HAP-1 (cell line): ENCODE measurements around the gene STK24.
"Not testable (repeated sequence)": the region's sequence is repeated elsewhere in the genome, so short reads cannot be mapped to it uniquely, and the experiment has no call there.

Experiments used
- DNase-seq, 2 experiments: peaks; one replicate each; pipeline ENCODE4 v3.0.0-alpha.2; 2016 to 2020; ENCODE audit warnings: low spot score in 2 of 2
- H3K27me3 ChIP-seq: fragments of 250-450 bp; sonication (Bioruptor Pico); 2 replicates; pipeline ENCODE4 v1.5.1; 2020; ENCODE audit warnings: low read depth, mild to moderate bottlenecking, moderate library complexity
- H3K36me3 ChIP-seq: fragments of 250-450 bp; sonication (Bioruptor Pico); replicated peaks from 2 replicates; pipeline ENCODE4 v1.5.1; 2020; ENCODE audit warnings: mild to moderate bottlenecking
- H3K4me1 ChIP-seq: fragments of 250-450 bp; sonication (Bioruptor Pico); 2 replicates; pipeline ENCODE4 v1.5.1; 2020; ENCODE audit warnings: mild to moderate bottlenecking
- H3K4me3 ChIP-seq: fragments of 250-450 bp; sonication (Bioruptor Pico); 2 replicates; pipeline ENCODE4 v1.5.1; 2020; ENCODE audit warnings: mild to moderate bottlenecking, moderate library complexity
- H3K9me3 ChIP-seq: fragments of 250-450 bp; sonication (Bioruptor Pico); 2 replicates; pipeline ENCODE4 v1.5.1; 2020; ENCODE audit warnings: mild to moderate bottlenecking, moderate library complexity
- in situ Hi-C: fragments of 300-500 bp; cut with MboI; formaldehyde crosslinking; loops from 3 replicates; pipeline ENCODE4 v1.14.3; 2020; ENCODE audit warnings: low sequenced_read_pairs, inconsistent platforms, mixed read lengths

STK24 gene

DNA sequence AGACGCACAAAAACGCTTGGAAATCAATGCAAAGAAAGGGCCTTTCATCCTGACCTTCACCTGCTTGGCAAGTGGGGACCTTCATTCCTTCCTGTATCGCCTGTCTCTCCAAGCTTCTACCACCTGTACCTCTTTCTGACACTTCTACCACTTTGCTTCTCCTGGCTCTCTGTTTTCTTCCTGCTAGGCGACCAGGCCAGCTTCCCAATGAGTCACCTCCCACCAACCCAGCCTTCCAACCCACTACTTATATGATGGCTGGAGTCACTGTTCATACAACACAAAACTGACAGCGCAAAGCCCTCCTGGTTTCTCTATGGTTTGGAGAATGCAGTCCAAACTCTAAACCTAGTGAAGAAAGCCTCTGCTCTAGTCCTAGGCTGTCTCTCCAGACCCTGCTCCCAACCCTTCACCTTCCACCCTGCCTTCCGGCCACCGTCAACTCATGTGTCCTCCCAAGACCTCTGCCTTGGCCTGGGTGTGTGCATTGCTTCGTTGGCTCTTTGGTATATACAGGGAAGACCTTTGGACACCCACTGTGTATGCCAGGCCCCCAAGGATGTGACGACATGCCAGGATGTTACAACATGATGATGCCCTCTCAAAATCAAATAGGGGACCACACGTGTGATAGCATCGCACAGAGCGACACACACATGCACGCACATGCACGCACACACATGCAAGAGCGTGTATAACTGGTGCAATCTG, 148.5 kb downstream of the STK24 start:
- Histone ChIP-seq H3K36me3 (no peaks in the 10 kb centered on the region; the same call in none of the 2 replicates), H3K4me1 (no peaks in the 10 kb centered on the region), H3K4me3 (no peak overlapping the region), H3K9me3 (no peaks in the 10 kb centered on the region), H3K27me3 (no peaks in the 10 kb centered on the region)
- in situ Hi-C loops = loop anchor here (25.0 kb wide), 1 partner anchor 409 kb away; no protein-coding TSS in a partner anchor
- no peak for DNase-seq

DNA sequence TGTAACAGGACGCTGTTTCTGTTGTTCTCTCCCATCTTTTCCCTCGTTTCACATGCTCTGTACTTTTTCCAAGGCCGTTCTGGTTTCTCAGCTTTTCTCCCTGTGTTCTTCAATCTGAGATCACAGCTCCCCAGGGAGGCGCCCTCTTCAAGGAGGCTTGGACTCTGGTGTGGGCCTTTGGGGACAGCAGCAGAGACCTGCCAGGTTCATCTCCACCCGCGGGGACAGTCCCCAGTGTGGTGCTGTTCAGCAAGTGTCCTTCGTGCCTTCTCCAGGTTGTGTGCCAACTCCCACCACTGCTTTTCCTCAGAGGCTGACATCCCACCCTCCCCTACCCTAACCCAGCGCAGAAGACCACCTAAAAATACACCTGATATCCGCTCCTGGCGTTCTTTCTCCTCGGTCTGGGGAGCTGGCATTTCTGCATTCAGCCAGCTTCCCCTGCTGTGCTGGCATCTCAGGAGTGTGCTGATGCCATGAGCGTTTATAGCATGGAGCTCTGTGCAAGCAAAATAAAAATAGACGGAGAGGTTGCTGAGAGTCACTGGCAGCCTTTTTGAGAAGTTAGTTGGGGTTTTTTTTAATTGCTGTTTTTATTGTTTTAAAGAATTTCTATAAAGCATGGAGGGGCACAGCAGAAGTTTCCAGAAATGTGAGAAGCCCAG, 149.4 kb downstream of the STK24 start:
- in situ Hi-C loops = loop anchor here (25.0 kb wide), 1 partner anchor 410 kb away; no protein-coding TSS in a partner anchor

DNA sequence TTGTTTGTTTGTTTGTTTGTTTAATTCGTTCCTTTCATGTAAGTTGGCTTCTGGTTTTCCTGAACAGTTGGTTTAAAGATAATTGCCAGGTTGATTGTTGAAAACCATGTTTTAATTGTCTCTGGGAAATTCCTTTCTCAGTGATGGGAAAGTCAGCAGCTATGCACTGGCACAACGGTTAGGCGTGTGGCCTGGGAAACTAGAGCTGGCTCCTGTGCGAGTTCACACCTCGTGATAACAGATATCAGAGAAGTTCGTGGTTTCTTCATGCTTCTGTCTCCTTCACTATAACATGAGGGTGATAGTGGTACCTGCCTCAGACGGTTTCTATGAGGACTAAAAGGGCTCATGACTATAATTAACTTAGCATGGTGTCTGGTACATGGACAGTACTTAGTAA, 153.5 kb downstream of the STK24 start:
- in situ Hi-C loops = no loop called here
- Histone ChIP-seq H3K27me3 (no peaks in the 10 kb centered on the region), H3K9me3 (no peaks in the 10 kb centered on the region), H3K4me1 (no peaks in the 10 kb centered on the region), H3K36me3 (no peaks in the 10 kb centered on the region; the same call in none of the 2 replicates), H3K4me3 (no peak overlapping the region)
- no peak for DNase-seq

More for the DNA sequence above, 149.4 kb downstream of the STK24 start:
- Histone ChIP-seq H3K36me3 (no peaks in the 10 kb centered on the region; the same call in none of the 2 replicates), H3K9me3 (no peaks in the 10 kb centered on the region), H3K4me3 (no peak overlapping the region), H3K27me3 (no peaks in the 10 kb centered on the region), H3K4me1 (no peaks in the 10 kb centered on the region)
- DNase-seq = no peak

DNA sequence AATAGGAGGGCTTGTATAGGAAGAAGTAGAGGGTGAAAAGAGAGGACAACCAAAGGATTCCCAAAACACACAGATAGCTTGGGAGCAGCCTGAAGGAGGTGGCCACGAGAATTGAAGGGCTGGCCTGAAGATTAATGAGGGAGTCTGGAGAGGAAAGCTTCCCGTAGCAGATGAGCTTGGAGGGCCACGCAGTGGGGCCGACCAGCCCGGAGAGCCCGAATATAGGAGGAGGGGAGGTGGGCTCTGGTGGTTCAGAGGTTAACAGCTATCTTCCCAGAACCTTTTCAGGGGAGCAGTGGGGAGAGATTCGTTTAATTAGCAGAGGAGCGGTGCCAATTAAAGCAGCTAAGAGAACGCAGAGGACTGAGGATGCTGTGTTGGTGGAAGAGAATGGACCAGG, 154.9 kb downstream of the STK24 start:
- no peak for DNase-seq
- H3K4me1 ChIP-seq = no peaks in the 10 kb centered on the region
- no peaks in the 10 kb centered on the region; the same call in none of the 2 replicates for H3K36me3 ChIP-seq
- H3K9me3 ChIP-seq = no peaks in the 10 kb centered on the region
- H3K27me3 ChIP-seq = no peaks in the 10 kb centered on the region
- in situ Hi-C loops = no loop called here
- H3K4me3 ChIP-seq = no peak overlapping the region

DNA sequence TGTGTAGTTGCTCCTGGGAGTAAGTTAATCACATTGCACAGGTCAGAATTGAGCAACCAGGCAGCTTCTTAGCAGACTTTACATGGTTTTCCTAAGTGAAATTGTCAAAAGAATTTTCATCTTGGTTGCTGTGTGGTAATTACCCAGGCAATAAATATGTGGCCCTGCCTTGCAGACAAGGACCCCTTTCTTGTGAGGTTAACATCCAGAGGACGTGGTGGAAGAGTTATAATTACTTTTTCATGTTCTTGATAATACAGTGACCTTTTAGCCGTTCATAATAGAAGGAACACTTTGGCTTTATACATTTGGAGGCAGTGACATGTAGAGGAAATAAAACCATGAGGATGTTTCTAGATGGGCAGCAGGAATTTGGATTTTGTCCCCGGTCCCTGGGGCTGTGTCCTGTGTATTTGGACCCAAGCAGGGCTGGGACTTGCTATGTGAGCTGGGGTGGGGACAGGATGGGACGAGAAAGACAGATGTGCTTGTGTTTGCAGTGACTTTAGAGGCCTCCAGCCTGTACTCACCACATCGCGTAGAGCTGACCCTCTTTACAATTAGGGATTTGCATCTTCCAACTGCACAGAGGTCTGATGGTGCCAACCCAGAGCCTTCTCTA, 156.2 kb downstream of the STK24 start:
- no peaks in the 10 kb centered on the region for H3K4me1 ChIP-seq
- no peaks in the 10 kb centered on the region; the same call in none of the 2 replicates for H3K36me3 ChIP-seq
- in situ Hi-C loops = no loop called here
- H3K27me3 ChIP-seq = no peaks in the 10 kb centered on the region
- DNase-seq = no peak
- no peaks in the 10 kb centered on the region for H3K9me3 ChIP-seq
- no peak overlapping the region for H3K4me3 ChIP-seq

DNA sequence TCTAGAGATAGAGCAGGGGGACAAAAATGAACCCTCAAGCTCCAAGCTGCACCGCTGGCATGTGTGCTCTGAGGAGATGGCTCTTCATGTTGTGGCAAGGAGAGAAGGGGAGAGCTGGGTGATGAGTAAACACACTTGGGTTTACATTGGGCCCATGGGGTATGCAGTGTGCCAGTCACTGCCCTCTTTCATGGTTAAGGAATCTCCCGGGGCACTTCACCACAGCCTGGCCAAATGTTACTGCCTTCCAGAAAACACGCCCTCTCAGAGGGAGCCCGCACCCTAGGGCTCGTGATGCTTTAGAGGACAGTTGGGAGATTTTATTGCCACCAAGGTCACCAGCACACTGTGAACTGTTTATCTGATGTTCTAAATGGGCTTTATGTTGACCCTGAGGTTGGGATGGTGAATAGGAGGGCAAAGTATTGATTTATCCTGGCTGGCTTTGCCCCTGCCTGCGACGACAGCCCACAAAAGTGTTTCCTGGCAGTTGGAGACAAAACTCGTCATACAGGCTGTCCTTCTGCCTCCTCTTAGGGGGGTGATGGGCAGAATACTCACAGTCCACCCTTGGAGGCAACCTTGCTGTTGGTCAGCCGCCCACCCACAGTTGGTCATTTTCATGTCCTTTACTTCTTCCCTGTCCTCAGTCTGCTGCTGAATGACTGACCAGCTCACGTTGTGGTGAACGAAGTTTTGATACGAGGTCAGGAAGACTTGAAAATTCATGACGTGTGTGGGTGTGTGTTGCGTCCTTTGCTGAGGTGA, 156.9 kb downstream of the STK24 start:
- DNase-seq = no peak
- H3K36me3 ChIP-seq = no peaks in the 10 kb centered on the region; the same call in none of the 2 replicates
- no peaks in the 10 kb centered on the region for H3K4me1 ChIP-seq
- no peaks in the 10 kb centered on the region for H3K27me3 ChIP-seq
- in situ Hi-C loops = no loop called here
- H3K4me3 ChIP-seq = no peak overlapping the region
- H3K9me3 ChIP-seq = no peaks in the 10 kb centered on the region

DNA sequence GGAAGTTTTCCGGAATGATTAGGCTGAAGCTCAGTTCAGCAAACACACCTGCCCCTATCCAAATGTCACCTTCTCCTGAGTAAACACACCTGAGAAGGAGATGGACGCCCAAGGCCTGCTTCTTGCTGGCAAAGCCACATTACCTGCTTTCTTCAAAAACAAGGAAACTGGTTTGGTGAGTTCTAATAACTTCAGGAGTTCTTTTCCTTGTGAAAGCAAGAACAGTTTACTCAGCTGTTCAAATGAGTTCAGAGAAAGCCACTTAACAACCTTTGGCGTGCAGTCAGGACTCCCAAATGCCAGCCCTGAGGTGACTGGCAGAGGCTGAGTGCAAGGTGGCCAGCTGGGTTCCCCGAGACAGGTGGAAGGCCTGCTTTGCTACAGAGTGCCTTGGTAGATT, 160.5 kb downstream of the STK24 start:
- in situ Hi-C loops = no loop called here
- H3K27me3 ChIP-seq = no peaks in the 10 kb centered on the region
- no peaks in the 10 kb centered on the region for H3K9me3 ChIP-seq
- no peaks in the 10 kb centered on the region for H3K4me1 ChIP-seq
- H3K4me3 ChIP-seq = no peak overlapping the region
- H3K36me3 ChIP-seq = no peaks in the 10 kb centered on the region; the same call in 1 of the 2 replicates
- DNase-seq = no peak

DNA sequence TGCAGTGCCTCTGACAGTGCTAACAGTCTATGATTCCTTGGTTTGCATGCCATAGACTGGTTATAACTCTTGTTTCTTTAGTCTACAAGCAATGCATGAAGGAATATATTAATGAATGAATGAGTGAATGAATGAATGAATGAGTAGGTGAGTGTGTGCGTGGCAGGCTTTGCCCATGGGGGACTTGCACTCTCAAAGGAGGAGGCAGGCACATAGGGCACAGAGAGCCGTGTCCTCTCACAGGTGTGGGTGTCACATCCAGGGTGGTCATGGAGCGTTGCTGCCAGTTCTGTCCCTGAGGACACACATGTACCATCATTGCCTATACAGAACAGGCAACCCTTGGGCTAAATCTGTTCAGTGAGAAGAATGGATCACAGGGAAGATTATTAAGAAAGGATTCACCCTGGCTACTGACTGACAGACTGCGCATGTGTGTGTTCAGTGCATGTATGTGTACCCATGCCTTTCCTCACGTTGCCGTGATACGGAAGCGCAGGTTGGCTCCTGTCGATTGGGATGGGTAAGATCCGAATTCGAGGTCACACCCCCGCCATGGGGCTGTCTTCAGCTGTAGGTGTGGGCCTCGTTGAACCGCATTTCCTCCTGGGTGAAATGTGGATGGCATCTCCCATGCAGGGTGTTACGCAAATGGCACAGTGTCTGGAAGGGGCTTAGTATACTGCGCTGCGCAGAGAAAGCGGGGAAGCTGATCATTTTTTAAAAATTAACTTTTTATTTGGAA, 161.4 kb downstream of the STK24 start:
- Histone ChIP-seq H3K36me3 (no peaks in the 10 kb centered on the region; the same call in 1 of the 2 replicates), H3K4me3 (no peak overlapping the region), H3K4me1 (no peaks in the 10 kb centered on the region), H3K27me3 (no peaks in the 10 kb centered on the region), H3K9me3 (no peaks in the 10 kb centered on the region)
- no peak for DNase-seq
- in situ Hi-C loops = no loop called here

DNA sequence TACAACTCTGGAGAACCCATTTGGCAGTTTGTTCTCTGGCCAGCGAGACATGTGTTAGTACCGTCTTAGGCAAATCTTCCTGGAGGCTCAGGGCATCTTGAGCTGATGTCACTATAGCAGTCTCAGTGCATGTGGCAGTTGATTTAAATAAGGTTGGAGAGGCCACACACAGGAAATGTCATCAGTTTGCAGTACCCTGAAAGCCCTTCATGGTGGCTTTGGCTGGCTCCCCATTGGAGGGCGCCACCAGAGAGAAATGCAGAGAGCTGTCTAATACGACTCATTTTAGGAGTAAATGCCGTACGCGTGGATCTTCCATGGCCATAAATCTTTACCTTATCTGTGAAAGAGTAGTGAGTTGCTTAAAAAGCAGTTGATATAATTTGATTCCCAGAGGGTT, 163.1 kb downstream of the STK24 start:
- Histone ChIP-seq H3K4me1 (no peaks in the 10 kb centered on the region), H3K36me3 (no peaks in the 10 kb centered on the region; the same call in 1 of the 2 replicates), H3K9me3 (no peaks in the 10 kb centered on the region), H3K4me3 (no peak overlapping the region), H3K27me3 (no peaks in the 10 kb centered on the region)
- in situ Hi-C loops = no loop called here
- no peak for DNase-seq

DNA sequence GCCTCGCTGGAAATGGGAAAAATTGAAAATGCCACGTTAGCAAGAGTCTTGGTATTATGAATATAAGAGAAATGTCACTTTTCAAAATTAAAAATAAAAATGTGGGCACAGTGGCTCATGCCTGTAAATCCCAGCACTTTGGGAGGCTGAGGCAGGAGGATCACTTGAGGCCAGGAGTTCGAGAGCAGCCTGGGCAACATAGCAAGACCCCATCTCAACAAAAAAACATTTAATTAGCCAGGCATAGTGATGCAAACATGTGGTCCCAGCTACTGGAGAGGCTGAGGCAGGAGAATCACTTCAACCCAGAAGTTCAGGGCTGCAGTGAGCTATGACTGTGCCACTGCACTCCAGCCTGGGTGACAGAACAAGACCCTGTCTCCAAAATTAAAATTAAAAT, 163.6 kb downstream of the STK24 start:
- in situ Hi-C loops, H3K36me3 ChIP-seq, H3K9me3 ChIP-seq, DNase-seq, H3K27me3 ChIP-seq, H3K4me1 ChIP-seq, H3K4me3 ChIP-seq: not testable (repeated sequence)

DNA sequence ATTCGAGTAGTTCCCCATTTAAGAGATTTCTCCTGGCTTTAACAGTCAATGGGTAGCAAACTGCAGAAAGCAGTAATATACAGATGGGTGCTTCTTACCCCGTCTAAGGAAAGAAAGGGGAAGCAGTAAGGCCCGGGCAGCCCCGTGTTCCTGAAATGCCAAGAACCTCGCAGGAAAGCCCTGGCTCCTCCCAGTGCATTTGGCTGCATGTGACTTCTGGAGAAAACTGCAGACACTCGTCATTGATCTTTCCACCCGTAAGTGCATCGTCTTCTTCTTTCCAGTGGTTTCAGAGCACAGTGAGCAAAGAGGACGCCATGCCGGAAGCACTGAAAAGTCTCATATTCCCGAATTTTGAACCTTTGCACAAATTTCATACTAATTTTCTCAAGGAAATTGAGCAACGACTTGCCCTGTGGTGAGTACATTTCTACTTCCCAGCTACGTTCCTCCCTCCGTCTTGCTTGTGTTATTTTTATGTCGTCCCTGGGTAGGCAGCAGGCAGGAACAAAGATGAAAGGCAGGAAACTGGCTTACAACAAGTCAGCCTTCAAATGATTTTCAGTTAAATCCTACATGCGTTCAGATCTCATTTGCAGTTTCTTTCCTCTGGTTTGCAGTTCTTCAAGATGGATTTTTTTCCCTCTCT, 165.2 kb downstream of the STK24 start:
- DNase-seq = no peak
- Histone ChIP-seq H3K27me3 (no peaks in the 10 kb centered on the region), H3K4me1 (no peaks in the 10 kb centered on the region), H3K4me3 (no peak overlapping the region), H3K9me3 (no peaks in the 10 kb centered on the region), H3K36me3 (no peaks in the 10 kb centered on the region; the same call in 1 of the 2 replicates)
- in situ Hi-C loops = no loop called here

DNA sequence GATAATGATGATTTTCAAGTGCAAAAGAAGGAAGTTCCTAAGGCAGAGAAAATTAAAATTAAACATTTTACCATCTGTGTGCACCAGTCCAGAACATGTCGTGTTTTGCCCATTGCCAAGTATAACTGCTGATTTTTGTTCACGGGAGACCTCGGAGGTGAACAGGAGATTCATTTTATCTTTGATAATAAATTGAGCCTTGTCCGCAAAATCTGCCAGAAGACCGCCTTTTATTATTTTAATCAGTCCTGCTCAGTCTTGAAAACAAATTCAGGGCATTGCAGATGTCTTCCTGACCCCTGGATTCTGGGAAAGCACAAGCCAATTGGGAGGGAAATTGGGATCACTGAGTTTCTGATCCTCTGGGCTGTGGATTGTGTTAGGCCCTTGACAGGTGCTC, 165.9 kb downstream of the STK24 start:
- Histone ChIP-seq H3K4me3 (no peak overlapping the region), H3K27me3 (no peaks in the 10 kb centered on the region), H3K4me1 (no peaks in the 10 kb centered on the region), H3K36me3 (no peaks in the 10 kb centered on the region; the same call in 1 of the 2 replicates), H3K9me3 (no peaks in the 10 kb centered on the region)
- no peak for DNase-seq
- in situ Hi-C loops = no loop called here
